GM10266 (cell line): Measurements from ENCODE around the gene HIGD1A.

Experiments
- DNase-seq: peaks from one replicate; pipeline ENCODE4 v3.0.0; 2012; ENCODE audit errors: extremely low spot score
- TF ChIP-seq, protein P1 (sequence below): IDR thresholded peaks from 2 replicates; pipeline ENCODE4 v1.5.1; 2012; ENCODE audit warnings: mild to moderate bottlenecking, low read depth; ENCODE audit not compliant: control insufficient read depth, insufficient read depth; ENCODE audit errors: missing control alignments

The HIGD1A gene

DNA sequence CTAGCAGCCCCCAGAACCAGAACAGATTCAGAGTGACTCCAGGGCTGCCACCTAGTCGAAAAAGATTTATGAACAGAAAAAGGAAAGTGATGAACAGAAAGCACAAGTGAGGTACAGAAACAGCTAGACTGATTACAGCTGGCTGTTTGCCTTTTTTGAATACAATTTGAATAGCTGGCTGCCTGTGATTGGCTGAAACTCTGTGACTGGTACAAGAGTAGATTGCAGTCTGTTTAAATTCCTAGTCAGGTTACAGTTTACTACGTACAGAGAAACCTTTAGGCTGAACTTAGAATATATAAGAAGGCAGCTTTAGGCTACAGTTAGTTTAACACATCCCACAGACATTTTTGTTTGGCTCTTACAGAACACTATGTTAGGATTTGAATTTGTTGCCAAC, 41.3 kb downstream of the HIGD1A start:
- DNase-seq, result no peak
- TF ChIP-seq, protein P1, sequence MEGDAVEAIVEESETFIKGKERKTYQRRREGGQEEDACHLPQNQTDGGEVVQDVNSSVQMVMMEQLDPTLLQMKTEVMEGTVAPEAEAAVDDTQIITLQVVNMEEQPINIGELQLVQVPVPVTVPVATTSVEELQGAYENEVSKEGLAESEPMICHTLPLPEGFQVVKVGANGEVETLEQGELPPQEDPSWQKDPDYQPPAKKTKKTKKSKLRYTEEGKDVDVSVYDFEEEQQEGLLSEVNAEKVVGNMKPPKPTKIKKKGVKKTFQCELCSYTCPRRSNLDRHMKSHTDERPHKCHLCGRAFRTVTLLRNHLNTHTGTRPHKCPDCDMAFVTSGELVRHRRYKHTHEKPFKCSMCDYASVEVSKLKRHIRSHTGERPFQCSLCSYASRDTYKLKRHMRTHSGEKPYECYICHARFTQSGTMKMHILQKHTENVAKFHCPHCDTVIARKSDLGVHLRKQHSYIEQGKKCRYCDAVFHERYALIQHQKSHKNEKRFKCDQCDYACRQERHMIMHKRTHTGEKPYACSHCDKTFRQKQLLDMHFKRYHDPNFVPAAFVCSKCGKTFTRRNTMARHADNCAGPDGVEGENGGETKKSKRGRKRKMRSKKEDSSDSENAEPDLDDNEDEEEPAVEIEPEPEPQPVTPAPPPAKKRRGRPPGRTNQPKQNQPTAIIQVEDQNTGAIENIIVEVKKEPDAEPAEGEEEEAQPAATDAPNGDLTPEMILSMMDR, result no peak

DNA sequence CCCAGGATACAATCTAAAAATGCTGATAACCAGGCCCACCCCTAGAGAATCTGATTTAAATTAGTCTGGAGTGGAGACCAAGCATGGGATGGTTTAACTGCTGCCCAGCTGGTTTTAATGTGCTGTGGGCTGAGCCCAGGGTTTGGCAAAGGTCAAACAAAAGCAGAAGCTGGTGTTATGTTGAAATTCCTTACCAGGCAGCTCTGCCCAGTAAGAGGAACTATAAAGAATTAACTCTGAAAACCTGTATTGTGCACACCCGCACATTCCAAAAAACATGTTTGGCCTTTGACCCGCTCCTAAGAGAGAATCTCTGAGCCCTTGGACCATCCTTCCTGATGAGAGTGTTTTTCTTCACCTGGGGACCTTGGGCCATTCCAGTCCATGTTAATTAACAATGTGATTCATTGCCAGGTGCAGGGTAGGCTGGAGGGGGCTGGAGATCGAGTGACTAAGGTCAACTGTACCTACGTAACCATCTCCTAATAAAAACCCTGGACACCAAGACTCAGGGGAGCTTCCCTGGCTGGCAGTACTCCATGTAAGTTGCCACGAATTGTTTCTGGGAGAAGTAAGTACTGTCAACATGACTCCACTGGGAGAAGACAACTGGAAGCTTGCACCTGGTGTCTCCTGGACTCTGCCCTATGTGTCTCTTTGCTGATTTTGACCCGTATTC, 42.1 kb downstream of the HIGD1A start:
- DNase-seq, result no peak
- TF ChIP-seq, protein P1, result no peak

DNA sequence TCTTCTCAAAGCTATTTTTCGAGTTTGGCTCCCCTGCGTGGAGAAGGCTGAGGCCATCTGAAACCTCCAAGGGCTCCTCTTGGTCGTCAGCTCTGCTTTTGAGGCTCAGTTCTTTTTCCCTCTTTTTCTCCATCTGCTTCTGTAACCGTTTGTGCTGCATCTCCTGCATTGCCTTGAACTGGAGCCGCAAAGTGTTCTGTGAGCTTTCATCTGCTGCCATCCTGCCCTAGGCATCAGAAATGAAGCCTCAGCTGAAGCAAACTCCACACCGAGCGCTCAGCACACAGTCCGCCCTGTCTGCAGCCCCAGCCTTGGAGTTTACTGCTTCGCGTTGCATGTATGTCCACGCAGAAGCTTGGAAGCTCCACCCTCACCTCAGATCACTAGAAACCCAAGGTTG, 46.2 kb downstream of the HIGD1A start:
- DNase-seq, result no peak
- TF ChIP-seq, protein P1, result no peak

DNA sequence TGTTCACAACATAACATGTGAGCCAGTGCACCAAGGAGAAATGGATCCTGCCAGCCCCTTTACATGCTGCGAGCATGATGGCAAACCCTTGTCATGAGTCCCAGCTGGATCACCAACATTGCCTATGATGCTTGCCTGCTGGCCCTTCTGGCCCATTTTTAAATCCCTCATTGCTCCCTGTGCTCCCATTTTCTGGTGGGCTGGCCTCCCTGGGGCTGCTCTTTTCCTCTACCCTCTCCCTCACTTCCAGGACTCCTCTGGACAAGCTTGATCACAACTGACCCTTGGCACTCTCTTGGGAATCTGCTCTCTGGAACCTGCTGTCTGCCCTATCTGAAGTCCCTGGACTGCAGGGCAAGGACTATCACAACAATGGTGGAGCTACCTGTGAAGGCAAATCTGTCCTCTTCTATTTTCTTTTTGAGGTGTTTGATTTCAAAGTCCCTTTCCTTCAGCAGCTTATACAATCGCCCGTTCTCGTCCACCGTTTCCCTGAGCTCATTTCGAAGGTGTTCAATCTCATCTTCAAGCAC, 47.5 kb downstream of the HIGD1A start:
- no peak for DNase-seq
- TF ChIP-seq, protein P1, result no peak

DNA sequence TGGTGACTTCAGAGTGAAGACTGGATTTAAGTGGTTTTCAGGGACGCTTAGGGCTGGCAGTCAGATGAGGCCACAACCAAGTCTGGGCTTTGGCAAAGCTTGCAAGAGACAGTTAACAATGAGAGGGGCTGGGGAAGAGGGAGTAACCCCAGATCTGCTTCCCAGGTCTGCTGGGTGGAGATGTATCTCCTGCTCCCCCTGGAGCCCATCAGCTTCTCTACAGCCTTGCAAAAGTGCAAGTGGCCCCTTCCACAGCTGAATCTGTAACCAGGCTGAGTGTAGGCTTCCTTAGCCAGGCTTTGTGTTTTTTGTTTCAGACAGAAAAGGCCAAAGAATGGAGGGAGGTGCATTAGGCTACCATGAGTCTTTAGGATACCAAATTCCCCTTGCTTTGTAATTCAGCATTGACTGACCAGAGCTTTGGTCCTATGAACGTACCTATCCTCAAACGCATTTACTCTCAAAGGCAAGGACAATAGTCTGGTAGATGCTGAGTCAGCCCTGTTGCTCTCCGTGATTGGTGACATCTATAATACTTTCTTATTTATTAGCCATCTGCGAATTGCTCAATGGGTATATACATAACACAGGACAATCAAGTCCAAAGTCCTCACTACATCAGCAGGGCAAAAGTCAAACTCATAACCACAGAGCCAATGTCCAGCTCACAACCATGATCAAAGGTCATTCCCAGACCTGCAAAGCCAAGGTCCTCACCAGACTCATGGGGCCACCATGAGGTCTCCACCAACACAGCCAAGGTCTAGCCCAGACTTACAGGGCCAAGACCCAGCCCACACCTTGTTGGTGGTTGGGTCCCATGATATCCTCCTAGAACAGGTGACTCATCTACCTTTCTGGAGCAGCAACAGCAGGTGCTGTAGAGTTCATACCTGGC, 48.4 kb downstream of the HIGD1A start:
- peak; percentile 38 for DNase-seq
- TF ChIP-seq, protein P1, result peak; percentile 42

DNA sequence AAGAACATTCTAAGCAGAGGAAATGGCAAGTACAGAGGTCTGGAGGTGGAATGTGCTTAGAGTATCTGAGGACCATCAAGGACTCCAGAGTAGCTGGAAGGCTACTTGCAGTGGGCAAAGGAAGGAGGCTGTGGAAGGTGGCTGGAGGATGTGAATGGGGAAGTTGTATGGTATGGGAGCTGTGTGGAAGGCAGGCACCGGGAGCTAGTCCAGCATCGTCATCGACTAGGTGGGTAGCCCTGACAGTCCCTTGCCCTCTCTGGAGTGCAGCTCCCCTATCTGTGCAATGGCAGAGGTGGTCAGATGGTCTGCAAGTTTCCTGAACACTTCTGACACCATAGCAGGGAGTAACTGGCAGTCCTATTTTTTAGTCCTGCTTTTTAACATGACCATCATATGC, 50.5 kb downstream of the HIGD1A start:
- DNase-seq, result no peak
- TF ChIP-seq, protein P1, result no peak
